ENCODE data around the gene TIGD2.

Gene TIGD2

DNA sequence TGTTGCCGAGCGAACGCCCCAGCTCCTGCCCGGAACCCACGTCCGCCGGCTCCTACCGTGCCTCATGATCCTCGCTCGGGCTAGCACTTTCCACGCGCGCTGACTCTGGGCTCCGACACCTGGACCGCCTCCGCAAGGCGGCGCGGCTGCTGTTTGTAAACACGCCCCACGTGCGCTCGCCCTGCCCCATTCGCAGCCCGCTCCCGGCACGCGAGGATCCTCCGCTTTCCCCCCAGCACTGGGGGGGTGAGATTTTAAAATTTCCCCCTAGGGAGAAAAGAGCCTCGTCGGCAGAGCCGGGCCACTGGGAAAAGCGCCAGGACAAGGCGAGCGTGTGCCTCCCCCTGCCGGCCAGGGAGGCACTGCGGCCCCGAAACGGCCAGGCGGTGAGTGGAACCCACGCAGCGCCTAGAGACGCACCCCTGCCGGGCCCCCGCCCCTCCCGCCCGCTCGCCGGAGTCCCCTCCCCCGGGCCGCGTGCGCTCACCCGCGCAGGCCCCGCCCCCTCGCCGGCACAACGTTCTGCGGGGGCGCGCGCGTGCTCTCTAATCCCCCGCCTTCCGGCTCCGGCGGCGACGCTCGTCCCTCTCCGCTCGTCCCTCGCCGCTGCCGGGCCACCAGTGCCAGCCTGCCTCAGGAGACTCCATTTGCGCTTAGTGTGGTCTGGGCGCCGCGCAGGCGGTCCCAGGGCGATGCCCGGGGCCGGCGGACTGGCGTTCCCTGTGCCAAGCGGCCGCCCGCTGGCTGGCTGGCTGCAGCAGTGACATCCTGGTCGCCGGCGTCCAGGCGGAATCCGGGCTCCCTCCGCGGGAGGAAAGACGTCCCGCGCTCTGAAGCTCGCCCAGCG is at the start of gene TIGD2:
TIGD2 (plus strand) TSS at position 548 of the 847 bp plus-strand sequence. CDS start 1,442 bp downstream, outside the sequence.
- peak; percentile 41 for DNase-seq (ENCODE audit: low read depth)

- DNase-seq (ENCODE audit: low read depth): no peak
Measured at GRCh38 chr4:89064848-89065247, 46.5 kb upstream of the TIGD2 start.

- DNase-seq (ENCODE audit: low read depth): no peak
Measured at GRCh38 chr4:89067417-89067816, 43.9 kb upstream of the TIGD2 start.

- no peak for DNase-seq (ENCODE audit: low read depth)
Measured at GRCh38 chr4:89069481-89069880, 41.9 kb upstream of the TIGD2 start.

- no peak for DNase-seq (ENCODE audit: low read depth)
Measured at GRCh38 chr4:89070041-89070440, 41.3 kb upstream of the TIGD2 start.

DNA sequence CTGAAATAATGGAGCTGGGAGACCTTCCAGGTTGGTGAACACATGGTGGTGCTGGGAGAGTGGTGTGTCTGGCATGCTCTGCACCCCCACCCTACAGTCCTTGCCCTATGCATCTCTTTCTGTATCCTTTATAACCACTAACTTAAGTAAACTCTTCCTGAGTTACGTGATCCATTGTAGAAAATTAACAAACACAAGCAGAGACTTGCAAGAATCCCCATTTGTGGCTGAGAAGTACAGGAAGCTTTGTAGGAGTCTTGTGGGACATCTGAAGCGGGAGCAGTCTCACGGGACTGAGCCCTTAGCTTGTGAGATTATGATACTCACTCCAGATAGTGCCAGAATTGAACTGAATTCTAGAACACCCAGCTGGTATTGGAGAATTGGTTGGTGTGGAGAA is 40.0 kb upstream of the TIGD2 start:
- no peak for DNase-seq (ENCODE audit: low read depth)

GRCh38 chr4:89072921-89073320 is 38.4 kb upstream of the TIGD2 start:
- no peak for DNase-seq (ENCODE audit: low read depth)

DNA sequence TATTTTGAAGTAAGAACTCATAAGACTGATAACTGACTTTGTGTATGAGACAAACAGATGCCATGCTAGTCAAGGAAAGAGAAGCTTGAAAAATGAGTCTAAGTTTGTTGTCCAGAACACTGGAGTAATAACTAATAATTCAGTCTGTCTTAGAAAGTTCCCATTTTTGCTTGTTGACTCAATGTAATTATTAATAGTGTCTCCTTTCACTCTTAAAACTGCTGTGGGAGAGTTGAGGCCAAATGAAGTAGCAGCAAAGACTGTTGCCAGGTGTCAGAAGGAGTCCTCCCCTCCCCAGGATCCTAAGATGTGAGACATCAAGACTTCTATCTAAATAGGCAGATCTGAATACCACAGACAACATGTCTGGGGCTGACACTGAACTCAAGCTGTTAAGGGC is 33.6 kb upstream of the TIGD2 start:
- DNase-seq (ENCODE audit: low read depth): no peak

GRCh38 chr4:89078300-89078699 is 33.0 kb upstream of the TIGD2 start:
- DNase-seq (ENCODE audit: low read depth): no peak

- DNase-seq (ENCODE audit: low read depth): no peak
Measured at GRCh38 chr4:89099034-89099433, 12.3 kb upstream of the TIGD2 start.

GRCh38 chr4:89099471-89099870 is 11.9 kb upstream of the TIGD2 start:
- DNase-seq (ENCODE audit: low read depth): no peak

DNA sequence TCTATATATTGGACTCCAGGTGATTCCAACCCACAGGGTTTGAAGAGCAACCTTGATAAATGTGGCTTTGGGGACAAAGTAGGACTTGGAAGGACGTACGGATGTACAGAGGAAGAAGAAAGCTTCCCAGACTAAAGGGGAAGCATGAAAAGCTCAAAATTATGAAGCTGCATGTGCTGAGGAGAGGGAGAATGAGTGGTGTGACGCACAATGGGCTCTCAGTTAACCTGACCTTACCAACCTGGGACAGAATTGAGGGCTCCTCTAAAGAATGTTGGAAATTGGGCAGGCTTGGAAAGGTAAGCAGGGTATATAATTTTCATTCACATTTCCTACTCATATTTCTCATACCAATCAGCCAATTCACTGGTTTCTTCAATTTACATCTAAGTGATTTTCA is 10.5 kb upstream of the TIGD2 start:
- DNase-seq (ENCODE audit: low read depth): no peak

GRCh38 chr4:89101256-89102161 is 9.8 kb upstream of the TIGD2 start:
- no peak for DNase-seq (ENCODE audit: low read depth)

GRCh38 chr4:89105726-89106125 is 5.6 kb upstream of the TIGD2 start:
- DNase-seq (ENCODE audit: low read depth): no peak

DNA sequence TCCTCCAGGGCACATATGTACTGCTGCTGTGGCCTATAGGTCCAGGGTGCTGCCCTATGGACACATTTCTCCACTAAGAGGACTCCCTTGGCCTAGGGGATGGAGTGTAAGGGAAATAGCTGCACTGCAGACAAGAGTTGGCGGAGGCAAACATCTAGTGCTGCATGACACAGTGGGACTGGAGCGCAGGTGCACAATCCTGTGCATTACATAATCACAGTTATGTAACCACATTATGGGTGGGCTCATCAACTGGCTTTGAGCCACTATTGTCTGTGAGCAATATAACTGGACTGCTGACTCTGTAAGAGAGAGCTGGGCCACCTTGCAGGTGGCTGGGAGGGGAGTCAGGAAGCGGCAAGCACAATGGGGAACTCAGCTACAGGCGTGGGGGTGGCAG is 3.2 kb upstream of the TIGD2 start:
- DNase-seq (ENCODE audit: low read depth): no peak

DNA sequence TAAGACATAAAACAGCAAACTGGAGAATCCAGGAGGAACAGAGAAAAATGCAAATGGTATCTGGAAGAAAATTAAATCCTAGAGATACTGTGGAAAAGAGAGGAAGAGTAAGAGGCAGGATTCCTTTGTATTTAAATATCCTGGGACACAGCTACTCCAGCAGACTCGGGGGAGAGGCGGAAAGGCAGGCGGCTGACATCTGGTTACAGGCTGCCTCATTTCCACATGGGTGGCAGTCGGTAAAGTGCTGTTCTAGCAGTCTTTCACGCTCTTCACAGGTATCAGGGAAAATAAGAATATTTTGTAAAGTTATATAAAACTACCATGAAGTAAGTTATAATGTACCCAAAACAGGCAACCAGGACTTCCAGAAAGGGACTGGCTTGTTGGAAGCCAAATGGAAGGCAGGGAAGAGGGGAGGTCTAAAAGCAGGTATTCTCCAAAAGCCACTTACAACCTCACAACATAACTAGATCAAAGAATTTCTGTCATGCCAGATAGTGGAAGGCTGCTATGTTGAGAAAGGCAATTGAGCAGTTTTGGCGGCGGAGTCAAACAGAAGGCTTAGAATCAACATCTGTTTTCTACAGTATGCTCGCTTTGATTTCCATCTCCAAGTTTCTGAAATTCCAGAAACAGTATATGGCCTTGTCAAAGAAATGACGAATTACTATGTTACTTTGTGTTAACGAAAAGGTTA is 1.3 kb upstream of the TIGD2 start:
- no peak for DNase-seq (ENCODE audit: low read depth)

DNA sequence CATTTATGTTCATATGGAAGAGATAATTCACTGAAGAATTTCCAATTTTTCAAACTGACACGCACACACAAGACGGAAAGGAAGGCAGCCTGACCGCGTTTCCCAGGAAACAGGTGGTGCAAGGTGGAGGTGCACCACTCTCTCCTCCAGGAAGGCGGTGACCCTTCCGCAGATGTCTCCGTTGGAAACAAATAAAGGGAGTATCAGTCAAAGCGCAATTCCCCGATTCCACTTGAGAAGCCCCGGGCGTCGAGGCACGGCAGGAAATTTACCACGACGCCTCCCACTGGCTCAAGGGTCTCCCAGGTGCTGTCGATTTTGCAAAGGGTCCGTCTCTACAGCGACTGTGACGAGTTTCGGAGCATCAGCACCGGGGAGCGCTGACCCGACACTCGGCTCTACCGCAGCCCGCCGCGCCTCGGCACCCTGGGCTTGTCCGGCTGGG is 770 bp upstream of the TIGD2 start:
- no peak for DNase-seq (ENCODE audit: low read depth)

DNA sequence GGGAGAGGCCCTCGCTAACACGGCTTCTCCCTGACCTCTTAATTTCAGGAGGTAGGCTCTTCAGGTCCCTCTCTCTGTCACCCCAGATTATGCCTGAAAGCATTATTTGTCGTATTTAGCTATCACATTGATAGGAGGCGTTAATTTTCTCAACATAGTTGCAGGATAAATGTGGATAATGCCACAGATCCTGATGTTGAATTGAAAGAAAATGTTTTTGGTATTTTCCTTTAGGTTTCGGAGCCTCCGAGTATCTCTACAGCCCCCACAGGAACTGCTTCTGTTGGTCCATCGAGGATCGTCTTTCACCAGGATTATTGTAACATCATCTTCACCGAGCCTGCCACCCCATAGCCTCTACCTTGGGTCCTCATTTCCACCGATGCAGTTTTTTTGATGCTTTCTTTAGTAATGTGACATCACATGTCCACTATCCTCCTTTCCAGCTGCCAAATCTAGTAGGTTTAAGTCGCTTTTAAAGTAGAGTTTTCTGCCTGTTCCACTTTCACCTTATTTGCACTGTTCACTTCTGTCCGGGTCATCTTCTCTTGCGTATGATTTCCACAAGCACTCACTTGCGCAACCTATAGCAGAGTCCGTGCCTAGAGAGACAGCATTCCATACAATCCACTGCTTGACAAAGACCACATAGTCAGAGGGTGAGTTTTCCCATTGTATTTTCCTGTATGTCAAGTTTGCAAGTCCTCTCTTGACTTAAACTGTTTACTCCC is 665 bp downstream of the TIGD2 start:
- DNase-seq (ENCODE audit: low read depth): peak; percentile 79

- DNase-seq (ENCODE audit: low read depth): no peak
Measured at GRCh38 chr4:89113415-89113814, 2.1 kb downstream of the TIGD2 start.

- no peak for DNase-seq (ENCODE audit: low read depth)
Measured at GRCh38 chr4:89114100-89114499, 2.8 kb downstream of the TIGD2 start.

DNA sequence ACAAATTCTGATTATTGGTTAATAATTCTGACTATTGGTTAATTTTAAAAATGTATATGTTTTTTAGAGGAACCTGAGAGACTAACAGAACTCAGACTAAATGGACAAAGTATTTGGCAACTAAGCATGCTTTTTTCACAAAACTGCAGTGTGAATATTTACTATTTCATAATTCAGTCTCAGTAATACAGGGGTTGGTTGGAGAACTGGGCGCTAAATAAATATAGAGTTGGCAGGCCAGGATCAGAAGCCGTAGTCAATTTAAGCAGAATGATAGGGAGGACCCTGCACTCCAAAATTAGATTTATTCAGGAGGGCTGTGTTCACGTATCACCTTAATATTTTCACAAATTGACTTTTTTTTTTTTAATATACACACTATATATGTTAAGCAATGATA is 5.8 kb downstream of the TIGD2 start:
- DNase-seq (ENCODE audit: low read depth): no peak

GRCh38 chr4:89119166-89119565 is 7.8 kb downstream of the TIGD2 start:
- DNase-seq (ENCODE audit: low read depth): no peak

Measured in HS-5 (cell line).